NCI-H1417 treated with DMSO at 0.1 percent for 48 hours (cell line): Measurements from ENCODE around the gene KIF26A.

Experiments used
- DNase-seq: peaks from one replicate; lab custom pipeline; 2025; lab: John Stamatoyannopoulos, UW

KIF26A gene

DNA sequence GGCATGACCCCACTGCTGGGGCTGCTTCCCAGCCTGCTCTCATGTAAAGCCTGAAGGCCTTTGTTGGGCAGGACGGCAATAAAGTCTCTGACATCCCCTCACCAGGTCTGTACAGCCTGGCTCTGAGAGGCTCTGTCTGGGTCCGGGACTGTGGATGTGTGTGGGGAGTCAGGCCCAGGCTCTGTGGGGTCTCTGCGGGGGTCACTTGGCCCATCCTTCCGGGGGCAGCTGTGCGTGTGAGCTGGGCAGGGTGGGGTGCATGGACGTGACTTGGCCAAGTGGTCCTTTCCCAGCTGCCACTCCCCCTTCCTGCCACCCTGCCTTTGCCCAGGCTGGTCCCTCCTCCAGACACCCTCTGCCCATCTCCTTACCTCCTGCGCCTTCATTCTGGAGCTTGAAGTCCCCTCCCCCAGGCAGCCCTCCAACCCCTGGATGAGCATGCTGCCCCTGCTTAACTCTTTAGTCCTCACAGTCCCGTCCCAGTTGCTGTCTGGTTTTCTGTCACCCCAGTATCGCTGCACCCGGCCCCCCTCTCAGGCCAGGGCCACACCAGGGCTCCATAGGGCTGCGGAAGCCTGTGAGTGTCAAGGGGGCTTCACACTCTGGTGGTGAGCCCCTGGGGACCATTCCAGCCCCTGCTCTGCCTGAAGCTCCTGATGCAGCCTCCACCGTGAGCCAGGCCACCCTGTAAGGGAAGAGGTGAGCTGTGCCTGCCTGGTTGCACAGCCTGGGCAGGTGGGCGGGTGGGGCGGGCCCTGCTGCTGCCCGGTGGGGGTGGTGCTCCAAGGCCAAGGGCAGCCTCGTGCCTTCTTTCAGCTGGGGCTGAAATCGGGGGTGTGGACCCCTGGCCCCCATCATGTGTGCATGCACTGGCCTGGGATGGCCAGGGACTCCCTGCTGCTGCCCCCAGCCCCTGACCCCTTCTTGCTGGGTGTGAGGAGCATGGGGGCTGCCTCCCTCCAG is 25.5 kb upstream of the KIF26A start:
- no peak for DNase-seq

DNA sequence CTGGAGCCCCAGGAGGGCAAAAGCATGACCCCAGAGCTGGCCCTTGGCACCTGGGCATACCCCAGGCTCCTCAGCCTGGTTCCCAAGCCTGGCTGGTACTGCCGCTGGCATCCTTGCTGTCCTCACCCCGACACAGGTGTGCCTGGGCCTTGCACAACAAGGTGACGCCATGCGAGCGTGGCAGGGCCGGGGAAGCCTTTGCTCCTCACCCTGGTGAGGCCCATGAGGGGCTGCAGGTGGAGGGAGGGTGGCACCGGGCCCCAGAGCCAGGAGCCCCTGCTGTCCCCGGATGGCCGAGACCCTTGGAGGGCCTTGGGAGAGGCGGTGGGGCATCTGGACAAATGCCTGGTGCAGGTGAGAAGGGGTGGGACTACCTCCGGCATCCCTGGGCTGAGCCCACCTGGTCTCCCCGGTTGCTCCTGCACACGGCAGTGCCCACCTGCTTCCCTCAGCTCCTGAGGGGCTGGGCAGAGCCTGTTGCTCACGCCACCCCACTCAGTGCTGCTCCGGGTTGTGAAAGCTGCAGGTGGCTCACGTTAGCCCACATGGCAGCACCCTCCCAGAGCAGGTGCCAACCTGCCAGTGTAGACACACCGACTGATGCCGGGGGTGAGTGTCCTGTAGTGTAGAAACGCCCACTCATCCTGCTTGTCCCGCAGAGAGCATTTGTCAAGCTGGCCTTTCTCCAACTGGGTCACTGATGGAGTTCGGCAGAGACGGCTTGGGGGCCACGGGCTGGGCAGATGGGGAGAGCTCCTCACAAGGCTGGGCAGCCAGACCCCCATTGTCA is 24.6 kb upstream of the KIF26A start:
- no peak for DNase-seq

DNA sequence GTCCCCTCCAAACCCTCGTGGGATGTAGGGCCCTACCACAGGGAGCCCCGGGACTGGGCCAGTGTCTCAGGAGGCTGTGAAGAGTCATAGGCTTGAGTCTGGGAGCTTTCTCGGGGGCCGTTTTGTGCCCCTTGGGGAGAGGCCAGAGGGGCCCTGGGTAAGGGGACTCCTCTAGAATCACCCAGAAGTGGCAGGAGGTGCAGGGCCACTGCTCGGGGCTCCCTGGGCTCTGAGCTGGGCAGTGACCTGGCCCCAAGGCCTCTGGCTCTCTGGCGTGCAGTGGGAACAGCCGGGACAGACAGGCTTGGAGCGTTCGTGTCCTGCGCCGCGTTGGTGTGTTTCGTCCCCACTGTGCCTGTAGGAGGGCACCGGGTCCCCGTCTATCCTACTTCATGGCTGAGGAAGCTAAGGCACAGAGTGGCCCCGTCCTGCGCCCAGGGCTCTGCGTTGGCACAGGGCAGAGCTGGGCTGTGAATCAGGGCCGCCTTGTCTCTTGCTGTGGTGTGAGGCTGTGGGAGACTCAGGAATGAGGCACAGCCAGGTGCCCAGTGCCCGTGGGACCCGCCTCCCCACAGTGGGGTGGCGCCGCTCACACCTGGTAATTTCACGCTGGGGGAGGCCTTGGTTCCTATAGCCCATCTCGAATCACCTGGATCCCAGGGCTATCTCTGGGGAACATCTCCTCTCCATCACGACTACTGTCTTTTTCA is 23.8 kb upstream of the KIF26A start:
- DNase-seq: no peak

GRCh38 chr14:104115131-104115600 is 23.2 kb upstream of the KIF26A start:
- no peak for DNase-seq

GRCh38 chr14:104115691-104116287 is 22.6 kb upstream of the KIF26A start:
- DNase-seq: no peak

- DNase-seq: no peak
Observed at GRCh38 chr14:104116288-104116755, 22.1 kb upstream of the KIF26A start.

- DNase-seq: no peak
Observed at GRCh38 chr14:104116756-104117340, 21.5 kb upstream of the KIF26A start.

- DNase-seq: no peak
Observed at GRCh38 chr14:104117341-104118005, 20.9 kb upstream of the KIF26A start.

DNA sequence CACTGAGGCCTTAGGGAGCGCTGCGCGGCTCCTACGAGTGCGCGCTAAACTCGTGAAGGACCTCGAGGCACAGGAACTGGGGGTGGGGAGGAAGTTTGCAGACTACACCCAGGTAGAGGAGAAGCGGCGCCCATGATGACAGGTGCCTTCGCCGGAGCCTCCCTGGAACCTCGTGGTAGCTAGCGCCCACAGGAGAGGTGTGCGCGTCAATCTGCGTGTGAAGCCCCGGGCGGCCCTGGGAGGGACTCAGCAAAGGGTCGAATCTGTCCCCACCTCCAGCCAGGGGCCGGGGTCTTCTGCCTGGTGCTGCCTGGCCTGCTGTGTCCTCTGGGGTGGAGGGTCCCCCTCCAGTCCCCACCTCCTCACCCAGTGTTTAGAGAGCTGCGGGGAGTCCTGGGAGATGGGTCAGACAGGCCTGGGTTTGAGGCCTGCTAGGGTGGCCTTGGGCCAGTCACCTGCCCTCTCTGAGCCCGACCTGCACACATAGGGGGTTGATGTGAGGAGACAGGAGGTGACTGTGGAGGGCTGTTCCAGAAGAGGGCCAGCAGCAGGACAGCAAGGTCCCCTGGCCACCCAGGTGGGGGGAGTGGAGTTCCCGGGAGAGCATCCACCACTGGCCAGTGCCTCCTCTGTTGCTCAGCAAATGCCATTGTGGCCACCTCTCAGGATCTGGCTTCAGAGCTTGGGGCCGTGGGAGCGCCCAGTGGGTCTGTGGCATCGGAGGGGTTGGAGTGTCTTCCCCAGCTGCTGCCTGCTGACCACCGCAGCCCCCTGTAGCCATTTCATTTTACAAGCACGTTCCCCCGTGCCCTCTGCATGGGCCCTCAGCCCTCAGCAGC is 20.2 kb upstream of the KIF26A start:
- DNase-seq: no peak

GRCh38 chr14:104119119-104119487 is 19.3 kb upstream of the KIF26A start:
- DNase-seq: no peak

- DNase-seq: no peak
Observed at GRCh38 chr14:104119488-104120251, 18.7 kb upstream of the KIF26A start.

DNA sequence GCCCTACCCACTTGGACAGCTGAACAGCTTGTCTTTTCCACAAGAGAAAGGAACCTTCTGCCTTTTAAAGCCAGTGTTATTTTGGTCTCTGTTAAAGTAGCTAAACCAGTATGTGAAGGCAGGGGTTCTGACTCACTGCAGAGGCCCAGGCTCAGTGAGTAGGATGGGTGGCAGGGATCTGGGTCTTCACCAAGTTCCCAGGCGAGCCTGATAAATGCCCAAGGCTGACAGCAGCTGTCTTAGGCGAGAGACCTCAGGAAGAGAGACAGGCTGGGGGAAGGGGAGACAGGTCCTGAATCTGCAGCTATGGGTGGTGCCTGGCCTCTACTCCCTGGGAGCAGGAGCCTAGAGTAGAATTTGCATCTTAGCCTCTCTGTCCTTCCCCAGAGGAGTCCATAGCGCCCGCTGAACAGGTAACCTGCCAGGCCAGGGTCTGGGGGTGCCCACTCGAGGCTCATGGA is 18.1 kb upstream of the KIF26A start:
- no peak for DNase-seq

DNA sequence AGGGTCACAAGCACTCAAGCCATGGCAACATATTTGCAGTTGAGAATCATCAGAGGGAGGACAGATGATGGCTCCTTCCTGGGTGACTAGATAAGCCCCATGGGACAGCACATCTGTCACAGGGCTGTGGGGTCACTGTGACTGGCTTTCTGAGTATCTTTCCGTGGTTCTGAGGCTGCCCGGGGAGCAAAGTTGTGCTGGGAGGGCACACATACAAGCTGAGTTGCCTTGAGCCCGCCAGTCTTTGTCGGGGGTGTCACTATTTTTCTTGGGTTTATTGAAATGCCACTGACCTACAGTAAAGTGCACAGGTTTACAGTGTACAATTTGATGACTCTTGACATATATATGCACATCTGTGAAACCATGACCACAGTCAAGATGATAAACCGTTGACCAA is 17.2 kb upstream of the KIF26A start:
- DNase-seq: no peak

- no peak for DNase-seq
Observed at GRCh38 chr14:104123879-104124278, 14.5 kb upstream of the KIF26A start.

- no peak for DNase-seq
Observed at GRCh38 chr14:104125011-104125410, 13.4 kb upstream of the KIF26A start.

GRCh38 chr14:104126753-104127152 is 11.6 kb upstream of the KIF26A start:
- DNase-seq: no peak

DNA sequence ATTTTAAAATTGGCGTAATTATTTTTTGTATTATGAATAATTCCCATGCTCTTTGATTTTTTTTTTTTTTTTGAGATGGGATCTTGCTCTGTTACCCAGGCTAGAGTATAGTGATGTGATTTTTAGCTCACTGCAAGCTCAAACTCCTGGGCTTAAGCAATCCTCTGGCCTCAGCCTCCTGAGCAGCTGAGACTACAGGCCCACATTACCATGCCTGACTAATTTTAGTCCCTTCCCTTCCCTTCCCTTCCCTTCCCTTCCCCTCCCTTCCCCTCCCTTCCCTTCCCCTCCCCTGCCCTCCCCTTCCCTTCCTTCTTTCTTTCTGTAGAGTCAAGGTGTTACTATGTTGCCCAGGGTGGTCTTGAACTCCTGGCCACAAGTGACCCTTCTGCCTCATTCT is 9.4 kb upstream of the KIF26A start:
- no peak for DNase-seq

GRCh38 chr14:104129556-104129955 is 8.8 kb upstream of the KIF26A start:
- no peak for DNase-seq
